Neural cell (in vitro differentiated cells): ENCODE data around the gene ANKDD1B.

ENCODE experiments used
- CTCF ChIP-seq: fragments of 450-650 bp; IDR thresholded peaks from 2 replicates; pipeline ENCODE4 v1.5.1; 2014; ENCODE audit warnings: antibody characterized with exemption, mild to moderate bottlenecking, moderate library complexity; ENCODE audit not compliant: poor library complexity, severe bottlenecking
- EZH2 ChIP-seq: fragments of 200-600, 300-800 bp; shearing (Covaris generic), sonication (generic); IDR thresholded peaks from 2 replicates; pipeline ENCODE4 v1.6.1; 2014; ENCODE audit warnings: antibody characterized with exemption, low read length, borderline replicate concordance, mild to moderate bottlenecking; ENCODE audit not compliant: insufficient read depth, poor library complexity, severe bottlenecking
- MXI1 ChIP-seq: fragments of 450-650 bp; conservative IDR thresholded peaks from 2 replicates; pipeline ENCODE4 v1.6.1; 2014; ENCODE audit warnings: antibody characterized with exemption, mild to moderate bottlenecking; ENCODE audit not compliant: poor library complexity, severe bottlenecking
- POLR2AphosphoS5 ChIP-seq: IDR thresholded peaks from 2 replicates; pipeline ENCODE4 v1.6.1; 2012
- RAD21 ChIP-seq: fragments of 450-650 bp; conservative IDR thresholded peaks from 2 replicates; pipeline ENCODE4 v1.6.1; 2014; ENCODE audit warnings: antibody characterized with exemption, mild to moderate bottlenecking, moderate library complexity
- REST ChIP-seq: IDR thresholded peaks from 2 replicates; pipeline ENCODE4 v1.6.1; 2012; ENCODE audit warnings: borderline replicate concordance
- TAF1 ChIP-seq: IDR thresholded peaks from 2 replicates; pipeline ENCODE4 v1.6.1; 2012; ENCODE audit warnings: low read depth

DNA sequence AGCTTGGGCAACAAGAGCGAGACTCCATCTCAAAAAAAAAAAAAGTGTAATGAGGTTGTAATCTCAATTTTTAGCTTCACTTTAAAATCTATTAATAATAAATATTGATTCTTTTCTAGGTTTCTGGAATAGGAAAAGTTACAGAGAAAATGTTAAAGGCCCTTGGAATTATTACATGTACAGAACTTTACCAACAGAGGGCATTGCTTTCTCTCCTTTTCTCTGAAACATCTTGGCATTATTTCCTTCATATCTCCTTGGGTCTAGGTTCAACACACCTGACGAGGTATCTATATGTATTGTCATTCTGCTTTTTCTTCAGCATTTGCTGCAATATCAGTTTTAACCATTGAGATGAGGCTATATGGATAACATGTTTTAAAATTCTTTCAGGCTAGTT, 26.6 kb upstream of the ANKDD1B start:
- TF ChIP-seq TAF1 (no peak), CTCF (no peak), POLR2AphosphoS5 (no peak), EZH2 (no peak), RAD21 (no peak), MXI1 (no peak), REST (no peak)
